ENCODE measurements around the gene FGF11.
"Not testable (repeated sequence)": the region's sequence is repeated elsewhere in the genome, so short reads cannot be mapped to it uniquely, and the experiment has no call there.

Gene FGF11

DNA sequence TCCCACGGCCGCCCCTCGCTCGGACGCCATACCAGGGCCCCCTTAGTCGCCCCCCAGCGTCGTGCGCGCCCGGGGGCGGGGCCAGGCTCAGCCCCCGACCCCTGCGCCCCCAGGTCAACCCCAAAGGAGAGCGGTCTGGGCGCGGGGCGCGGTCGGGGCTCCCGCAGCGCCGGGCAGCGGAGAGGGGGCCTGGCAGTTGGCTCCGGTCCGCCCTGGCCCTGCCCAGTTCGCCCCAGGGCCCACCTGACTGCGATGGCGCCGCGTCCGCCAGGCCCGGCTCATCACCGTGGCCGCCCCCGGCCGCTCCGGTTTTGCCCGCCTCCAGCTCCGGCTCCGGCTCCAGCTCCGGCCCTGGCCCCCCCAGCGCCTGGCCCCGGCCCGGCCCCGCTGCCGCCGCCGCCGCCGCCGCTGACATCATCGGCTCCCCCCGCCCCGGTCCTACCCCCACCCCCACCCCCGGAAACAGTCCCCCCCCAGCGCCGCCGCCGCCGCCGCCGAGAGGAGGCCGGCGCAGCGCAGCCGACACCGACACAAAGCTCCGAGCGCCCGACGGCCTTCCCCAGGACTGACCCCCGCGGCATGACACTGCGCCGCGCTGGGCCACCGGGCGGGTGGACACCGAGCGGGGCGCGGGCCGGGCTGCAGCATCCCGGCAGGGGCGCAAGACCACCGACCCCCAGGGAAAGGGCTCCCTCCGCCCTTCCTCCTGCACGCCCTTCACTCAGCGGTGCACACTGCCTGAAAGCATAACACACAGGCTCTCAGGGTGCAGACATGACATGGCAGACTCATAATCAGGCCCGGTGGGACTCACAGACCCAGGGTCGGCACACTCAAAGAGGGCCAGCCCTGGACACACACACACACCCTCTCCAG lies 40.1 kb downstream of the FGF11 start, which contains the start of gene ZBTB4:
Gene ZBTB4, minus strand, starts transcription at position 419 of the 876 bp plus-strand sequence. CDS start 12,830 bp downstream, outside the sequence.
- TF ChIP-seq, protein P1, sequence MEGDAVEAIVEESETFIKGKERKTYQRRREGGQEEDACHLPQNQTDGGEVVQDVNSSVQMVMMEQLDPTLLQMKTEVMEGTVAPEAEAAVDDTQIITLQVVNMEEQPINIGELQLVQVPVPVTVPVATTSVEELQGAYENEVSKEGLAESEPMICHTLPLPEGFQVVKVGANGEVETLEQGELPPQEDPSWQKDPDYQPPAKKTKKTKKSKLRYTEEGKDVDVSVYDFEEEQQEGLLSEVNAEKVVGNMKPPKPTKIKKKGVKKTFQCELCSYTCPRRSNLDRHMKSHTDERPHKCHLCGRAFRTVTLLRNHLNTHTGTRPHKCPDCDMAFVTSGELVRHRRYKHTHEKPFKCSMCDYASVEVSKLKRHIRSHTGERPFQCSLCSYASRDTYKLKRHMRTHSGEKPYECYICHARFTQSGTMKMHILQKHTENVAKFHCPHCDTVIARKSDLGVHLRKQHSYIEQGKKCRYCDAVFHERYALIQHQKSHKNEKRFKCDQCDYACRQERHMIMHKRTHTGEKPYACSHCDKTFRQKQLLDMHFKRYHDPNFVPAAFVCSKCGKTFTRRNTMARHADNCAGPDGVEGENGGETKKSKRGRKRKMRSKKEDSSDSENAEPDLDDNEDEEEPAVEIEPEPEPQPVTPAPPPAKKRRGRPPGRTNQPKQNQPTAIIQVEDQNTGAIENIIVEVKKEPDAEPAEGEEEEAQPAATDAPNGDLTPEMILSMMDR (IDR thresholded peaks at IDR 0.05; ENCODE audit: extremely low read depth, missing control alignments) = no peak
- peak; percentile 89 for DNase-seq (ENCODE audit: low spot score)

DNA sequence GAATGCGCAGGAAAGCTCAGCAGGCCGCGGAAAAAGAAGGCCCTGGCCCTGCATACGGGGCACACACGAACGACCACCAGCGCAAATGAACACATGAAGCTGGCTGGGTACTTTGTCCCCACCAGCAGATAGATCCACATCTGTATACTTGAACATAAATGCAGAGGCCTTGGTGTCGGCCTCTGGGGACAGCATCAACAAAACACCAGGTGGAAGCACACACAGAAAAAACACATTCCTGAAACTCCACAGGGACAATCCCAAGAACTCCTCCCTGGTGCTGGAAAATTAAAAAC lies 40.7 kb downstream of the FGF11 start:
- TF ChIP-seq, protein P1 (IDR thresholded peaks at IDR 0.05; ENCODE audit: extremely low read depth, missing control alignments) = no peak
- no peak for DNase-seq (ENCODE audit: low spot score)

DNA sequence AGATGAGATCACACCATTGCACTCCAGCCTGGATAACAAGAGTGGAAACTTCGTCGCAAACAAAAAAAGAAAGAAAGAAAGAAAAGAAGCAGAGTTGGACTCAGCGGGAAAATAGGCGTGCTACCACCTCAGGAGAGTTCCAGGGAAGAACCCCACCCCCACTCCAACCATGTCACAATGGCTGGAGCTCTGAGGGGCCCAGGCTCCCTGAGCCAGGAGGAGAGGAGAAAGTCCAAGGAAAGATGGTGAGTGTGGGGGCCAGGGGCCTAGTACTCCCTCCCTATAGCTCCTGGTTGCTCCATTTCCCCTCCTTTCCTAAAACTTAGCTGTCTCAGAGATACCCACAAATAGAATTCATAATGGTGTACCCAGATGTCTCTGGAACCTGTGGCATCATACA lies 42.0 kb downstream of the FGF11 start, which contains the start of gene SLC35G6:
Gene SLC35G6, plus strand, starts transcription at position 172 of the 400 bp plus-strand sequence. Its CDS starts 71 bp downstream, at position 243.
- DNase-seq (ENCODE audit: low spot score) = not testable (repeated sequence)

DNA sequence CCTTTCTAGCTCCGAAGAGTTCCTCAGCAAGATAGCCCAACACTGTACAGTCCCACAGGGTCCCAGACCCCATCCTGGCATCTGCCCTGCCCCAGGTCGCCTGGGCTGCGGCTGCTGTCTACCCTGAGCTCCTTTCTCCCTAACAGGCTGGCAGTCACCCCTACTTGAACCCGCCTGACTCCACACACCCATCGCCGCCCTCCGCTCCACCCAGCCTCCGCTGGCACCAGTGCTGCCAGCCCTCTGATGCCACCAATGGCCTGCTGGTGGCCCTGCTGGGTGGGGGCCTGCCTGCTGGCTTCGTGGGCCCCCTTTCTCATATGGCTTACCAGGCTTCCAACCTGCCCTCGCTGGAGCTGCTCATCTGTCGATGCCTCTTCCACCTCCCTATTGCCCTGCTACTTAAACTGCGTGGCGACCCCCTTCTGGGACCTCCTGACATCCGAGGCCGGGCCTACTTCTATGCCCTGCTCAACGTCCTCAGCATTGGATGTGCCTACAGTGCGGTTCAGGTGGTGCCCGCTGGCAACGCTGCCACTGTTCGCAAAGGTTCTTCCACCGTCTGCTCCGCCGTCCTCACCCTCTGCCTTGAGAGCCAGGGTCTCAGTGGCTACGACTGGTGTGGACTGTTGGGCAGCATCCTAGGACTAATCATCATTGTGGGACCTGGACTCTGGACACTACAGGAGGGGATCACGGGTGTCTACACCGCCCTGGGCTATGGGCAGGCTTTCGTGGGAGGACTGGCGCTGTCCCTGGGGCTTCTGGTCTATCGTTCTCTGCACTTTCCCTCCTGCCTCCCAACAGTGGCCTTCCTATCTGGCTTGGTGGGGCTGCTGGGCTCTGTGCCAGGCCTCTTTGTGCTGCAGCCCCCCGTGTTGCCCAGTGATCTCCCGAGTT lies 42.8 kb downstream of the FGF11 start:
- DNase-seq (ENCODE audit: low spot score) = not testable (repeated sequence)

DNA sequence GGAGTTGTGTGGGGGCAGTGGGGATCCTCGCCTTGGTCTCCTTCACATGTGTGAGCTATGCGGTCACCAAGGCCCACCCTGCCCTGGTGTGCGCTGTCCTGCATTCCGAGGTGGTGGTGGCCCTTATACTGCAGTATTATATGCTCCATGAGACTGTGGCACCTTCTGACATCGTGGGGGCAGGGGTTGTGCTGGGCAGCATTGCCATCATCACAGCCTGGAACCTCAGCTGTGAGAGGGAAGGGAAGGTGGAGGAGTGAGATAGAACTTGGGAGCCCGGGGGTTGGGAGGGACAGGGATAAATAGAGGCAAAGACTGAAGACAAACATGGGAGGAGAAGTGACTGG lies 43.4 kb downstream of the FGF11 start:
- DNase-seq (ENCODE audit: low spot score) = not testable (repeated sequence)

DNA sequence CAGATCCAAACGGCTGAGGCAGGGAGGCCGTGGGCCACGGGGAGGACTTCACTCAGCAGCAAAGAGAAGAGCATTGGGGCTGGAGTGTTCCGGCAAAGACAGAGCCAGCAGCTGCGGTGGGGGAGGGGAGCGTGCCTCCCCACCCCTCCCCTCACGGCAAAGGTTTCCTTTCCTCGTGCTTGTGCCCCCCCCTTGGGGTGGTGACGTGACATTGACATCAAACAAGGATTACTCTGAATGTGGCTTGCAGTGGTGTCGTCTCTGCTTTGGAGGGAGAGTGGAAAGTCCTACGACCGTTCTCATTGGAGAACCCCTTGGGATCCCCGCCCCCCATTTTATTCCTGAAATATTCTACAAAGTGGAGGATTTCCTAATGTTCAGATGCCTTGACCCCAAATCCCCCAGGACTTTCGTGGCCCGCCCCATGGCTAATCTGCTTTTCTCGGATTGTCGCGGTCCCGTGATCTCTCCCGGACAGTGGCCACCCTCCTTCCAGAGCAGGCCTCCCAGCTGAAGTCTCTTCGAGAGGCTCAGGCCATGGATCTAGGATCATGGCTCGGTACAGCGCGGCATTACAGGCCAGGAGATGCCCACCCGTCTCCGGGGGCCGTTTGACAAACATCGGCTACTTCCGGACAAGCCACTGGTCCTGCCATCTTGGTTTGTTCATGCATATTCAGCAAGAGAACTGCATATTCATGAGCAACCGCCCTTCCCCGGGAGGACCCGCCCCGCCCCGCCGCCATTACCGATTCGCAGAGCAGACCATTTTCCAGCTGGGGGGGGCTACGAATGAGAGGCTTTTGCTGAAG lies 44.1 kb downstream of the FGF11 start:
- TF ChIP-seq, protein P1 (IDR thresholded peaks at IDR 0.05; ENCODE audit: extremely low read depth, missing control alignments) = no peak
- peak; percentile 93 for DNase-seq (ENCODE audit: low spot score)

DNA sequence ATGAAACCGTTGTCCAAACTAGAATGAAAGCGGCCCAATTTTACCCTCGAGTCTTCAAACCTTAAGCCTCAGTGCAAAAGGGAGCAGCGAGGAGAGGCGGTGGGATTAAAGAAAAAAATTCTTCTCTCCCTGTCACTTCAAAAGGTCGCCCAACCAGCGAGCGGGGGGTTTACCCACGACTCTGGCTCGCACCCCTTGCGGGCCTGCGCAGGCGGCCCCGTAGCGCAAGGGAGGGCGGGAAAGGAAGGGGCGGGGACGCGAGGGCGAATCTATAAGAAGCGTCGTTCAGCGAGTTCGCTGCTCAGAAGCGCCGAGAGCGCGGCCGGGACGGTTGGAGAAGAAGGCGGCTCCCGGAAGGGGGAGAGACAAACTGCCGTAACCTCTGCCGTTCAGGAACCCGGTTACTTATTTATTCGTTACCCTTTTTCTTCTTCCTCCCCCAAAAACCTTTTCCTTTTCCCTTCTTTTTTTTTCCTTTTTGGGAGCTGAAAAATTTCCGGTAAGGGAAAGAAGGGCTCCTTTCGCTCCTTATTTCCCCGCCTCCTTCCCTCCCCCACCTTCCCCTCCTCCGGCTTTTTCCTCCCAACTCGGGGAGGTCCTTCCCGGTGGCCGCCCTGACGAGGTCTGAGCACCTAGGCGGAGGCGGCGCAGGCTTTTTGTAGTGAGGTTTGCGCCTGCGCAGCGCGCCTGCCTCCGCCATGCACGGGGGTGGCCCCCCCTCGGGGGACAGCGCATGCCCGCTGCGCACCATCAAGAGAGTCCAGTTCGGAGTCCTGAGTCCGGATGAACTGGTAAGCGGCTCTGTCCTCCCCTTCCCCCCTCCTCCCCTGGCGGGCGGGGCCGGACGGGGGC lies 45.0 kb downstream of the FGF11 start, which contains the start of gene POLR2A:
Gene POLR2A, plus strand, starts transcription at position 300 of the 852 bp plus-strand sequence.
- TF ChIP-seq, protein P1 (IDR thresholded peaks at IDR 0.05; ENCODE audit: extremely low read depth, missing control alignments) = no peak
- DNase-seq (ENCODE audit: low spot score) = peak; percentile 96

DNA sequence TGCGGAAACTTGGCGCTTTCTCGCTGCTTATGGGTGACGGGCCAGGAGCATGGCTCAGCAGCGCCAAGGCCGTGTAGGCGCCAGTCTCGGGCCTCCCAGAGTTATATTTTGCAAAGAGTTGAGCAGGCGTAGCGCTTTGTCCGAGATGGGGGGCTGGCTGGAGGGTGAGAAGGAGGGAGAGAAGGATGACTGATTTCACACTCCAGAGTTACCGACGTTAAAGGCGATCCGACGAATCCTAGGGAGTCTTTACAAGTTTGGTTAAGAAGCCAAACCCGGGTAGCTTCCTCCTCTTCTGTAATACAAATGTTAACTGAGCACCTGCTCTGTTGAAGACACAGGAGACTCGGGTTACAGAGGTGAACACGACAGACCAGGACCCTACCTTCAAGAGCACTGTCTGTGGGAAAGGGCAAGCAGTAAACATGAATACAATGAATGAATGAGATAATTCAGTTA lies 45.6 kb downstream of the FGF11 start:
- TF ChIP-seq, protein P1 (IDR thresholded peaks at IDR 0.05; ENCODE audit: extremely low read depth, missing control alignments) = no peak
- DNase-seq (ENCODE audit: low spot score) = no peak

Measured in GM20000 (cell line).